Activated CD8-positive, alpha-beta T cell treated with anti-CD3 and anti-CD28 coated beads for 36 hours (primary cell): ENCODE results near the gene WSCD2. TPM values are rescaled to one million over a fixed set of nuclear protein-coding genes. Genes with fewer than 3 reads are reported as not detected.

Experiments used
- ATAC-seq: fragments of 200-7000 bp; cut with Tn5 transposase; one replicate; pipeline ENCODE4 v1.10.0; 2021; ENCODE audit warnings: mild to moderate bottlenecking, moderate library complexity
- CTCF ChIA-PET: fragments of 350-600 bp; sonication (Branson Sonifier 250); formaldehyde crosslinking; loops from one replicate; lab custom pipeline; 2021; ENCODE audit warnings: antibody characterized with exemption; lab: Charles Lee
- POLR2A ChIA-PET: fragments of 350-600 bp; sonication (Branson Sonifier 250); formaldehyde crosslinking; loops from one replicate; lab custom pipeline; 2021; ENCODE audit warnings: antibody characterized with exemption; lab: Charles Lee
- DNase-seq: peaks from one replicate; pipeline ENCODE4 v3.0.0-alpha.2; 2020
- H3K27ac Mint-ChIP-seq: one replicate; pipeline ENCODE4 v1.8.0; 2021; ENCODE audit warnings: mild to moderate bottlenecking, mixed read lengths
- H3K27me3 Mint-ChIP-seq: one replicate; pipeline ENCODE4 v1.8.0; 2021; ENCODE audit warnings: mixed read lengths
- H3K36me3 Mint-ChIP-seq: one replicate; pipeline ENCODE4 v1.8.0; 2021; ENCODE audit warnings: low read depth, mixed read lengths
- H3K4me1 Mint-ChIP-seq: one replicate; pipeline ENCODE4 v1.8.0; 2021; ENCODE audit warnings: low read depth, mixed read lengths
- H3K4me3 Mint-ChIP-seq: one replicate; pipeline ENCODE4 v1.8.0; 2021; ENCODE audit warnings: mild to moderate bottlenecking, moderate library complexity, mixed read lengths
- H3K9me3 Mint-ChIP-seq: one replicate; pipeline ENCODE4 v1.8.0; 2021; ENCODE audit warnings: mixed read lengths
- CTCF ChIP-seq: fragments of 200-600 bp; IDR thresholded peaks from one replicate; pipeline ENCODE4 v1.8.0; 2022; ENCODE audit warnings: antibody characterized with exemption, mild to moderate bottlenecking
- intact Hi-C: fragments of 100-400 bp; cut with micrococcal nuclease; formaldehyde crosslinking; loops from one replicate; pipeline ENCODE4 v1.10.0; 2022
- total RNA-seq, 2 experiments: library from RNA; stranded (reverse); gene quantifications; one replicate each; pipeline ENCODE4 v1.2.3, GENCODE V29; 2021

The WSCD2 gene
- total RNA-seq: not detected

- ATAC-seq: peak; percentile 13
- peaks cover 36% of the 10 kb centered on the region for H3K27me3 Mint-ChIP-seq
- intact Hi-C loops: no loop called here
- no peak within 1 kb of the TSS for H3K27ac Mint-ChIP-seq
- H3K9me3 Mint-ChIP-seq: no peaks in the 10 kb centered on the region
- POLR2A ChIA-PET: interaction anchor here (0.6 kb wide), 1 partner anchor 158 kb away, joined by 3 read pairs; no protein-coding TSS in a partner anchor
- CTCF ChIA-PET: interaction anchor here (1.0 kb wide), 1 partner anchor 51 kb away, joined by 3 read pairs; no protein-coding TSS in a partner anchor
- TF ChIP-seq CTCF: no peak
- H3K36me3 Mint-ChIP-seq: no peaks in the 10 kb centered on the region
- no peak within 1 kb of the TSS for H3K4me3 Mint-ChIP-seq
- H3K4me1 Mint-ChIP-seq: peaks cover 6% of the 10 kb centered on the region
- DNase-seq: peak; percentile 15
These were observed at the start of gene WSCD2 for GRCh38 chr12:108129017-108129812. TSS of gene WSCD2 (plus strand) at chr12:108129288. CDS start at chr12:108195833, 66,545 bp downstream.

- Mint-ChIP-seq H3K36me3 (no peaks in the 10 kb centered on the region), H3K27me3 (peaks cover 14% of the 10 kb centered on the region), H3K4me1 (no peaks in the 10 kb centered on the region), H3K4me3 (no peak overlapping the region), H3K9me3 (peaks cover 3% of the 10 kb centered on the region), H3K27ac (no peak overlapping the region)
- ChIA-PET POLR2A (no interaction called here), CTCF (no interaction called here)
- intact Hi-C loops: no loop called here
- ATAC-seq (no peak), DNase-seq (no peak)
- TF ChIP-seq CTCF: no peak
These were observed 49.4 kb upstream of the WSCD2 start for GRCh38 chr12:108079721-108080120.

GRCh38 chr12:108080363-108080762 is 48.7 kb upstream of the WSCD2 start:
- H3K27me3 Mint-ChIP-seq: peaks cover 18% of the 10 kb centered on the region
- DNase-seq (no peak), ATAC-seq (no peak)
- TF ChIP-seq CTCF: no peak
- H3K36me3 Mint-ChIP-seq: no peaks in the 10 kb centered on the region
- H3K27ac Mint-ChIP-seq: no peak overlapping the region
- H3K9me3 Mint-ChIP-seq: peaks cover 6% of the 10 kb centered on the region
- ChIA-PET CTCF (no interaction called here), POLR2A (no interaction called here)
- H3K4me1 Mint-ChIP-seq: no peaks in the 10 kb centered on the region
- H3K4me3 Mint-ChIP-seq: no peak overlapping the region
- intact Hi-C loops: no loop called here

GRCh38 chr12:108082485-108082884 is 46.6 kb upstream of the WSCD2 start:
- Mint-ChIP-seq H3K27ac (no peak overlapping the region), H3K9me3 (peaks cover 12% of the 10 kb centered on the region), H3K4me1 (no peaks in the 10 kb centered on the region), H3K36me3 (no peaks in the 10 kb centered on the region), H3K27me3 (peaks cover 13% of the 10 kb centered on the region), H3K4me3 (no peak overlapping the region)
- DNase-seq: no peak
- ChIA-PET CTCF (no interaction called here), POLR2A (interaction anchor here (0.8 kb wide), 1 partner anchor 107 kb away, joined by 3 read pairs; no protein-coding TSS in a partner anchor)
- intact Hi-C loops: no loop called here
- no peak for TF ChIP-seq CTCF
- no peak for ATAC-seq

- intact Hi-C loops: no loop called here
- Mint-ChIP-seq H3K36me3 (no peaks in the 10 kb centered on the region), H3K4me3 (no peak overlapping the region), H3K27me3 (peaks cover 17% of the 10 kb centered on the region), H3K9me3 (peaks cover 24% of the 10 kb centered on the region), H3K27ac (no peak overlapping the region), H3K4me1 (no peaks in the 10 kb centered on the region)
- DNase-seq: no peak
- TF ChIP-seq CTCF: no peak
- CTCF ChIA-PET: no interaction called here
- ATAC-seq: no peak
- POLR2A ChIA-PET: no interaction called here
These were observed 41.2 kb upstream of the WSCD2 start for GRCh38 chr12:108087900-108088299.
